Testis (tissue), 2 donors: Measurements from ENCODE around the gene SEC31A.

ENCODE experiments used
- POLR2A ChIP-seq: fragments of 450-650 bp; IDR thresholded peaks from one replicate; pipeline ENCODE4 v1.6.1; 2017; ENCODE audit warnings: antibody characterized with exemption, mild to moderate bottlenecking, moderate library complexity
- TF ChIP-seq, protein P1 (sequence below), 3 experiments: fragments of 450-650 bp in 2 of 3; fragments of 200-600 bp in 1 of 3; sonication (generic) in 1 of 3; IDR thresholded peaks; one replicate each; pipeline ENCODE4 v1.5.1; 2016 to 2019; ENCODE audit warnings: antibody characterized with exemption in 3 of 3, mild to moderate bottlenecking in 2 of 3, moderate library complexity in 1 of 3

GRCh38 chr4:82851885-82852750, 38.8 kb downstream of the SEC31A start:
- TF ChIP-seq POLR2A, result no peak
- TF ChIP-seq, protein P1, sequence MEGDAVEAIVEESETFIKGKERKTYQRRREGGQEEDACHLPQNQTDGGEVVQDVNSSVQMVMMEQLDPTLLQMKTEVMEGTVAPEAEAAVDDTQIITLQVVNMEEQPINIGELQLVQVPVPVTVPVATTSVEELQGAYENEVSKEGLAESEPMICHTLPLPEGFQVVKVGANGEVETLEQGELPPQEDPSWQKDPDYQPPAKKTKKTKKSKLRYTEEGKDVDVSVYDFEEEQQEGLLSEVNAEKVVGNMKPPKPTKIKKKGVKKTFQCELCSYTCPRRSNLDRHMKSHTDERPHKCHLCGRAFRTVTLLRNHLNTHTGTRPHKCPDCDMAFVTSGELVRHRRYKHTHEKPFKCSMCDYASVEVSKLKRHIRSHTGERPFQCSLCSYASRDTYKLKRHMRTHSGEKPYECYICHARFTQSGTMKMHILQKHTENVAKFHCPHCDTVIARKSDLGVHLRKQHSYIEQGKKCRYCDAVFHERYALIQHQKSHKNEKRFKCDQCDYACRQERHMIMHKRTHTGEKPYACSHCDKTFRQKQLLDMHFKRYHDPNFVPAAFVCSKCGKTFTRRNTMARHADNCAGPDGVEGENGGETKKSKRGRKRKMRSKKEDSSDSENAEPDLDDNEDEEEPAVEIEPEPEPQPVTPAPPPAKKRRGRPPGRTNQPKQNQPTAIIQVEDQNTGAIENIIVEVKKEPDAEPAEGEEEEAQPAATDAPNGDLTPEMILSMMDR (IDR thresholded peaks at IDR 0.05), result peak in 2 of 3 experiments; percentile 25 to 32
